ENCODE results near the gene TAC4.

TAC4 gene

GRCh38 chr17:49862781-49863331 lies 15.0 kb upstream of the TAC4 start:
- no peak overlapping the region for H3K4me2 ChIP-seq (ENCODE audit: low read length)
- H3F3A ChIP-seq (ENCODE audit: control insufficient read depth, insufficient read depth), result no peaks in the 10 kb centered on the region
- H3K36me3 ChIP-seq (ENCODE audit: control insufficient read depth, low read length), result no peaks in the 10 kb centered on the region
- H3K27ac ChIP-seq (ENCODE audit: low read depth, low read length), result no peak overlapping the region
- no peaks in the 10 kb centered on the region for H3K9me3 ChIP-seq (ENCODE audit: control insufficient read depth, insufficient read depth, low read length)
- H3K27me3 ChIP-seq (ENCODE audit: control insufficient read depth, low read length), result no peaks in the 10 kb centered on the region
- no peaks in the 10 kb centered on the region for H4K20me1 ChIP-seq (ENCODE audit: control insufficient read depth, insufficient read depth, low read depth, low read length)
- no peak for TF ChIP-seq EZH2phosphoT487 (IDR thresholded peaks at IDR 0.05; ENCODE audit: borderline replicate concordance, low read length)
- TF ChIP-seq CTCF (IDR thresholded peaks at IDR 0.05; ENCODE audit: low read depth, low read length, poor library complexity, severe bottlenecking), result no peak
- no peak overlapping the region for H3K4me3 ChIP-seq (ENCODE audit: low read length)
- H3K79me2 ChIP-seq (ENCODE audit: control insufficient read depth, low read length), result no peaks in the 10 kb centered on the region
- no peaks in the 10 kb centered on the region for H3K9me2 ChIP-seq (replicated peaks; ENCODE audit: control insufficient read depth, low read length)
- H3K4me1 ChIP-seq (ENCODE audit: control insufficient read depth, low read length), result no peaks in the 10 kb centered on the region

GRCh38 chr17:49861150-49861884 lies 13.4 kb upstream of the TAC4 start:
- TF ChIP-seq EZH2phosphoT487 (IDR thresholded peaks at IDR 0.05; ENCODE audit: borderline replicate concordance, low read length) (no peak), CTCF (IDR thresholded peaks at IDR 0.05; ENCODE audit: low read depth, low read length, poor library complexity, severe bottlenecking) (peak; percentile 96)
- Histone ChIP-seq H3K9me2 (replicated peaks; ENCODE audit: control insufficient read depth, low read length) (no peaks in the 10 kb centered on the region), H3F3A (ENCODE audit: control insufficient read depth, insufficient read depth) (no peaks in the 10 kb centered on the region), H3K36me3 (ENCODE audit: control insufficient read depth, low read length) (no peaks in the 10 kb centered on the region), H3K4me3 (ENCODE audit: low read length) (no peak overlapping the region), H3K79me2 (ENCODE audit: control insufficient read depth, low read length) (no peaks in the 10 kb centered on the region), H3K4me2 (ENCODE audit: low read length) (no peak overlapping the region), H4K20me1 (ENCODE audit: control insufficient read depth, insufficient read depth, low read depth, low read length) (no peaks in the 10 kb centered on the region), H3K27me3 (ENCODE audit: control insufficient read depth, low read length) (no peaks in the 10 kb centered on the region), H3K9me3 (ENCODE audit: control insufficient read depth, insufficient read depth, low read length) (no peaks in the 10 kb centered on the region), H3K4me1 (ENCODE audit: control insufficient read depth, low read length) (no peaks in the 10 kb centered on the region), H3K27ac (ENCODE audit: low read depth, low read length) (no peak overlapping the region)

GRCh38 chr17:49859991-49860953 lies 12.4 kb upstream of the TAC4 start:
- Histone ChIP-seq H3K4me2 (ENCODE audit: low read length) (no peak overlapping the region), H3K4me3 (ENCODE audit: low read length) (no peak overlapping the region), H3K4me1 (ENCODE audit: control insufficient read depth, low read length) (no peaks in the 10 kb centered on the region), H3K27ac (ENCODE audit: low read depth, low read length) (no peak overlapping the region), H3K9me3 (ENCODE audit: control insufficient read depth, insufficient read depth, low read length) (no peaks in the 10 kb centered on the region), H3K79me2 (ENCODE audit: control insufficient read depth, low read length) (no peaks in the 10 kb centered on the region), H4K20me1 (ENCODE audit: control insufficient read depth, insufficient read depth, low read depth, low read length) (no peaks in the 10 kb centered on the region), H3K36me3 (ENCODE audit: control insufficient read depth, low read length) (no peaks in the 10 kb centered on the region), H3K27me3 (ENCODE audit: control insufficient read depth, low read length) (no peaks in the 10 kb centered on the region), H3K9me2 (replicated peaks; ENCODE audit: control insufficient read depth, low read length) (no peaks in the 10 kb centered on the region), H3F3A (ENCODE audit: control insufficient read depth, insufficient read depth) (no peaks in the 10 kb centered on the region)
- TF ChIP-seq EZH2phosphoT487 (IDR thresholded peaks at IDR 0.05; ENCODE audit: borderline replicate concordance, low read length) (no peak), CTCF (IDR thresholded peaks at IDR 0.05; ENCODE audit: low read depth, low read length, poor library complexity, severe bottlenecking) (no peak)
